Measurements from ENCODE around the gene PRDM2. TPM values are rescaled to one million over a fixed set of nuclear protein-coding genes. Genes with fewer than 3 reads are reported as not detected.

Gene PRDM2
- polyA plus RNA-seq, 6 donors from 2014 or later: 18.4 to 49.1 (median 35.3) TPM

- Mint-ChIP-seq H3K27me3 (no peaks in the 10 kb centered on the region), H3K36me3 (peaks cover 4 to 15% of the 10 kb centered on the region in 2 donors), H3K27ac (peak overlapping the region; percentile 60 to 88 (median 76)), H3K9me3 (peaks cover 0 to 1% (median 0%) of the 10 kb centered on the region in 7 donors), H3K4me3 (peak overlapping the region in 5 of 8 donors; percentile 18 to 45 (median 32)), H3K4me1 (peaks cover 54 to 96% (median 80%) of the 10 kb centered on the region in 3 donors)
- DNase-seq (peak; percentile 23), ATAC-seq (ENCODE audit: low read depth in 2 of 2) (peak; percentile 64 to 70)
Observed at GRCh38 chr1:13763991-13764390, 64.0 kb downstream of the PRDM2 start.

- peaks cover 7 to 22% of the 10 kb centered on the region in 2 donors for H3K36me3 Mint-ChIP-seq
- ATAC-seq (ENCODE audit: low read depth in 2 of 2): peak in 1 of 2 donors; percentile 35
- H3K4me1 Mint-ChIP-seq: peaks cover 55 to 97% (median 80%) of the 10 kb centered on the region in 3 donors
- peak overlapping the region; percentile 20 to 88 (median 77) for H3K27ac Mint-ChIP-seq
- no peaks in the 10 kb centered on the region for H3K27me3 Mint-ChIP-seq
- H3K9me3 Mint-ChIP-seq: peaks cover 0 to 1% (median 0%) of the 10 kb centered on the region in 7 donors
- H3K4me3 Mint-ChIP-seq: peak overlapping the region in 4 of 8 donors; percentile 2 to 25 (median 15)
- DNase-seq: no peak
Observed at GRCh38 chr1:13764588-13765332, 64.8 kb downstream of the PRDM2 start.

GRCh38 chr1:13766592-13767564 lies 66.9 kb downstream of the PRDM2 start:
- ATAC-seq (ENCODE audit: low read depth in 2 of 2): no peak
- Mint-ChIP-seq H3K27me3 (no peaks in the 10 kb centered on the region), H3K36me3 (peaks cover 10 to 25% of the 10 kb centered on the region in 2 donors), H3K27ac (peak overlapping the region; percentile 21 to 88 (median 61)), H3K4me3 (no peak overlapping the region), H3K9me3 (peaks cover 0 to 1% (median 0%) of the 10 kb centered on the region in 7 donors), H3K4me1 (peaks cover 59 to 94% (median 75%) of the 10 kb centered on the region in 3 donors)
- no peak for DNase-seq

- peaks cover 14 to 28% of the 10 kb centered on the region in 2 donors for H3K36me3 Mint-ChIP-seq
- peak; percentile 27 to 48 for ATAC-seq (ENCODE audit: low read depth in 2 of 2)
Observed at GRCh38 chr1:13769212-13769611, 69.2 kb downstream of the PRDM2 start.

GRCh38 chr1:13769830-13770229 lies 69.8 kb downstream of the PRDM2 start:
- H3K27me3 Mint-ChIP-seq: no peaks in the 10 kb centered on the region
- H3K36me3 Mint-ChIP-seq: peaks cover 14 to 28% of the 10 kb centered on the region in 2 donors

More at GRCh38 chr1:13769212-13769611, 69.2 kb downstream of the PRDM2 start:
- DNase-seq: no peak
- Mint-ChIP-seq H3K4me1 (peaks cover 42 to 73% (median 57%) of the 10 kb centered on the region in 3 donors), H3K4me3 (peak overlapping the region in 2 of 8 donors; percentile 47 to 59), H3K9me3 (peaks cover 0 to 1% (median 0%) of the 10 kb centered on the region in 7 donors), H3K27ac (peak overlapping the region in 5 of 6 donors; percentile 25 to 92 (median 78)), H3K27me3 (no peaks in the 10 kb centered on the region)

GRCh38 chr1:13770743-13771142 lies 70.8 kb downstream of the PRDM2 start:
- H3K9me3 Mint-ChIP-seq: no peaks in the 10 kb centered on the region
- no peak overlapping the region for H3K4me3 Mint-ChIP-seq
- peaks cover 35 to 57% (median 46%) of the 10 kb centered on the region in 3 donors for H3K4me1 Mint-ChIP-seq
- no peaks in the 10 kb centered on the region for H3K27me3 Mint-ChIP-seq
- ATAC-seq (ENCODE audit: low read depth in 2 of 2): no peak
- peak overlapping the region in 3 of 6 donors; percentile 3 to 90 (median 62) for H3K27ac Mint-ChIP-seq
- no peak for DNase-seq
- H3K36me3 Mint-ChIP-seq: peaks cover 14 to 23% of the 10 kb centered on the region in 2 donors

More at GRCh38 chr1:13769830-13770229, 69.8 kb downstream of the PRDM2 start:
- no peak for ATAC-seq (ENCODE audit: low read depth in 2 of 2)
- Mint-ChIP-seq H3K4me3 (no peak overlapping the region), H3K4me1 (peaks cover 42 to 67% (median 53%) of the 10 kb centered on the region in 3 donors), H3K27ac (peak overlapping the region in 3 of 6 donors; percentile 9 to 90 (median 25)), H3K9me3 (peaks cover 0 to 1% (median 0%) of the 10 kb centered on the region in 7 donors)
- DNase-seq: no peak

- DNase-seq (no peak), ATAC-seq (ENCODE audit: low read depth in 2 of 2) (no peak)
- Mint-ChIP-seq H3K36me3 (peaks cover 14 to 15% of the 10 kb centered on the region in 2 donors), H3K27ac (peak overlapping the region in 5 of 6 donors; percentile 7 to 92 (median 59)), H3K4me1 (peaks cover 27 to 47% (median 38%) of the 10 kb centered on the region in 3 donors), H3K9me3 (no peaks in the 10 kb centered on the region), H3K4me3 (peak overlapping the region in 2 of 8 donors; percentile 13 to 21), H3K27me3 (no peaks in the 10 kb centered on the region)
Observed at GRCh38 chr1:13771745-13772144, 71.8 kb downstream of the PRDM2 start.

- H3K27ac Mint-ChIP-seq: peak overlapping the region in 2 of 6 donors; percentile 21 to 92
- no peak for DNase-seq
- H3K27me3 Mint-ChIP-seq: no peaks in the 10 kb centered on the region
- no peak for ATAC-seq (ENCODE audit: low read depth in 2 of 2)
- peaks cover 27 to 42% (median 38%) of the 10 kb centered on the region in 3 donors for H3K4me1 Mint-ChIP-seq
- H3K9me3 Mint-ChIP-seq: no peaks in the 10 kb centered on the region
- peaks cover 14 to 15% of the 10 kb centered on the region in 2 donors for H3K36me3 Mint-ChIP-seq
- no peak overlapping the region for H3K4me3 Mint-ChIP-seq
Observed at GRCh38 chr1:13772271-13772670, 72.3 kb downstream of the PRDM2 start.

GRCh38 chr1:13774121-13774520 lies 74.1 kb downstream of the PRDM2 start:
- peaks cover 22 to 27% of the 10 kb centered on the region in 2 donors for H3K36me3 Mint-ChIP-seq
- H3K4me1 Mint-ChIP-seq: peaks cover 25 to 28% (median 26%) of the 10 kb centered on the region in 3 donors
- ATAC-seq (ENCODE audit: low read depth in 2 of 2): no peak
- DNase-seq: no peak
- peak overlapping the region in 1 of 6 donors; percentile 76 for H3K27ac Mint-ChIP-seq
- no peaks in the 10 kb centered on the region for H3K9me3 Mint-ChIP-seq
- no peak overlapping the region for H3K4me3 Mint-ChIP-seq
- H3K27me3 Mint-ChIP-seq: no peaks in the 10 kb centered on the region

GRCh38 chr1:13775459-13775858 lies 75.5 kb downstream of the PRDM2 start:
- Mint-ChIP-seq H3K36me3 (peaks cover 22 to 30% of the 10 kb centered on the region in 2 donors), H3K27me3 (no peaks in the 10 kb centered on the region), H3K9me3 (no peaks in the 10 kb centered on the region), H3K27ac (no peak overlapping the region), H3K4me3 (no peak overlapping the region), H3K4me1 (peaks cover 15 to 19% (median 17%) of the 10 kb centered on the region in 3 donors)
- ATAC-seq (ENCODE audit: low read depth in 2 of 2) (no peak), DNase-seq (no peak)

GRCh38 chr1:13775916-13776315 lies 75.9 kb downstream of the PRDM2 start:
- no peaks in the 10 kb centered on the region for H3K9me3 Mint-ChIP-seq
- H3K4me1 Mint-ChIP-seq: peaks cover 13 to 16% (median 15%) of the 10 kb centered on the region in 3 donors
- H3K36me3 Mint-ChIP-seq: peaks cover 26 to 27% of the 10 kb centered on the region in 2 donors
- H3K27ac Mint-ChIP-seq: no peak overlapping the region
- DNase-seq: no peak
- H3K27me3 Mint-ChIP-seq: no peaks in the 10 kb centered on the region
- H3K4me3 Mint-ChIP-seq: no peak overlapping the region
- ATAC-seq (ENCODE audit: low read depth in 2 of 2): no peak

GRCh38 chr1:13778431-13778830 lies 78.4 kb downstream of the PRDM2 start:
- H3K27me3 Mint-ChIP-seq: no peaks in the 10 kb centered on the region
- no peaks in the 10 kb centered on the region for H3K9me3 Mint-ChIP-seq
- peaks cover 7 to 13% (median 10%) of the 10 kb centered on the region in 3 donors for H3K4me1 Mint-ChIP-seq
- peak overlapping the region in 3 of 6 donors; percentile 20 to 80 (median 30) for H3K27ac Mint-ChIP-seq
- DNase-seq (no peak), ATAC-seq (ENCODE audit: low read depth in 2 of 2) (no peak)
- H3K36me3 Mint-ChIP-seq: peaks cover 22 to 48% of the 10 kb centered on the region in 2 donors
- peak overlapping the region in 1 of 8 donors; percentile 72 for H3K4me3 Mint-ChIP-seq

GRCh38 chr1:13779930-13780329 lies 79.9 kb downstream of the PRDM2 start:
- Mint-ChIP-seq H3K27ac (peak overlapping the region in 5 of 6 donors; percentile 2 to 66 (median 39)), H3K36me3 (peaks cover 22 to 49% of the 10 kb centered on the region in 2 donors), H3K27me3 (no peaks in the 10 kb centered on the region), H3K4me1 (peaks cover 10 to 22% (median 12%) of the 10 kb centered on the region in 3 donors), H3K9me3 (no peaks in the 10 kb centered on the region), H3K4me3 (no peak overlapping the region)
- no peak for ATAC-seq (ENCODE audit: low read depth in 2 of 2)
- DNase-seq: no peak
